Stomach (tissue), 4 donors: Measurements from ENCODE around the gene POLR3G.

Source experiments
- POLR2A ChIP-seq, 4 donors: fragments of 450-650 bp; IDR thresholded peaks; one replicate each; pipeline ENCODE4 v1.6.1; 2016; ENCODE audit warnings: antibody characterized with exemption in 4 of 4, control low read depth in 2 of 4, mild to moderate bottlenecking in 1 of 4, moderate library complexity in 1 of 4
- POLR2AphosphoS5 ChIP-seq, 3 donors: sonication (generic); formaldehyde crosslinking; IDR thresholded peaks; one replicate each; pipeline ENCODE4 v1.6.1; 2016; ENCODE audit warnings: antibody characterized with exemption in 3 of 3
- TF ChIP-seq, protein P1 (sequence below), 7 experiments: fragments of 450-650 bp in 4 of 7; fragments of 200-600 bp in 3 of 7; sonication (generic) in 3 of 7; IDR thresholded peaks; one replicate each; pipeline ENCODE4 v1.5.1; 2016 to 2019; ENCODE audit warnings: antibody characterized with exemption in 7 of 7, control low read depth in 2 of 7, mild to moderate bottlenecking in 1 of 7

DNA sequence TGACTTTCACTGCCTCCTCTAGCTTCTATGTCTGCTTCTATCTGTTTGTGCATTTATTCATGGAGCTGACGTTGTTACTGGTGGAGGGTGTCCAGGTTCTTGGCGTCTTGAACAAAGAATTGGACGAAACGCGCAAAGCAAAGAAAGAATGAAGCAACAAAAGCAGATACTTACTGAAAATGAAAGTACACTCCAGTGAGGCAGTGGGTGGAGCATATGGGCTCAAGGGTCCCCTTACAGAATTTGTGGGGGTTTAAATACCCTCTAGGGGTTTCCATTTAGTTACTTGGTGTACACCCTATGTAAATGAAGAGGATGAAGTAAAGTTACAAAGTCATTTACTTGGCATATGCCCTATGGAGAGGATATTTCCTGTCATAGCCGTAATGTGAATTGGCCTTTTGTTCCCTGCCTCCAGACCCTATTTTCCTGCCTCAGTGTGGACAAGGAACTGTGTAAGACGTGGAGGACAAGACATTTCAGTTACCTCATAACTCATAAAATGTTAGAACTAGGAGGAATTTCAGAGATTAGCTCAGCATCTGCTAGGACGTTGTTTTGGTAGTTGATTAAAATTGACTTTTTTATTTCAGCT lies 3.1 kb downstream of the POLR3G start:
- TF ChIP-seq, protein P1, sequence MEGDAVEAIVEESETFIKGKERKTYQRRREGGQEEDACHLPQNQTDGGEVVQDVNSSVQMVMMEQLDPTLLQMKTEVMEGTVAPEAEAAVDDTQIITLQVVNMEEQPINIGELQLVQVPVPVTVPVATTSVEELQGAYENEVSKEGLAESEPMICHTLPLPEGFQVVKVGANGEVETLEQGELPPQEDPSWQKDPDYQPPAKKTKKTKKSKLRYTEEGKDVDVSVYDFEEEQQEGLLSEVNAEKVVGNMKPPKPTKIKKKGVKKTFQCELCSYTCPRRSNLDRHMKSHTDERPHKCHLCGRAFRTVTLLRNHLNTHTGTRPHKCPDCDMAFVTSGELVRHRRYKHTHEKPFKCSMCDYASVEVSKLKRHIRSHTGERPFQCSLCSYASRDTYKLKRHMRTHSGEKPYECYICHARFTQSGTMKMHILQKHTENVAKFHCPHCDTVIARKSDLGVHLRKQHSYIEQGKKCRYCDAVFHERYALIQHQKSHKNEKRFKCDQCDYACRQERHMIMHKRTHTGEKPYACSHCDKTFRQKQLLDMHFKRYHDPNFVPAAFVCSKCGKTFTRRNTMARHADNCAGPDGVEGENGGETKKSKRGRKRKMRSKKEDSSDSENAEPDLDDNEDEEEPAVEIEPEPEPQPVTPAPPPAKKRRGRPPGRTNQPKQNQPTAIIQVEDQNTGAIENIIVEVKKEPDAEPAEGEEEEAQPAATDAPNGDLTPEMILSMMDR (IDR thresholded peaks at IDR 0.05), result no peak
- TF ChIP-seq POLR2A (IDR thresholded peaks at IDR 0.05) (no peak), POLR2AphosphoS5 (IDR thresholded peaks at IDR 0.05) (no peak)
